Measurements from ENCODE around the gene APLF.
"Not testable (repeated sequence)": the region's sequence is repeated elsewhere in the genome, so short reads cannot be mapped to it uniquely, and the experiment has no call there.

Gene APLF

DNA sequence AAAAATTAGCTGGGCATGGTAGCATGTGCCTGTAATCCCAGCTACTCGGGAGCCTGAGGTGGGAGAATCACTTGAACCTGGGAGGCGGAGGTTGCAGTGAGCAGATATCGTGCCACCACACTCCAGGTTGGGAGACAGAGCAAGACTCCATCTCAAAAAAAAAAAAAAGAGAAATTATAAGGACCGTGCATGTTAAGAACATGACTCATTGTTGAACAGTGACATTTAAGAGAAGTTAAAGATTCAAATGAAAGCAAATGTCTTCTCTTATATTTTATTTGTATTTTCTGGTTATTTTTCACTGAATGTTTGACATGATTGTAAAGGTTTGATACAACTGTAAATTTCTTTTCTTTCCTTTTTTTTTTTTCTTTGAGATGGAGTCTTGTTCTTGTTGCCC is 69.6 kb downstream of the APLF start:
- H3K4me3 ChIP-seq (ENCODE audit: low read depth, low read length): no peak overlapping the region
- TF ChIP-seq MYC (IDR thresholded peaks at IDR 0.05; ENCODE audit: low read depth, low read length) (no peak), CTCF (IDR thresholded peaks at IDR 0.05; ENCODE audit: low read depth, low read length) (no peak), MAX (IDR thresholded peaks at IDR 0.05; ENCODE audit: low read depth, low read length) (no peak), POLR2A (IDR thresholded peaks at IDR 0.05; ENCODE audit: extremely low read depth, insufficient read length) (no peak)
- DNase-seq (ENCODE audit: low read depth): no peak

- TF ChIP-seq POLR2A (IDR thresholded peaks at IDR 0.05; ENCODE audit: extremely low read depth, insufficient read length) (no peak), CTCF (IDR thresholded peaks at IDR 0.05; ENCODE audit: low read depth, low read length) (no peak), MYC (IDR thresholded peaks at IDR 0.05; ENCODE audit: low read depth, low read length) (no peak), MAX (IDR thresholded peaks at IDR 0.05; ENCODE audit: low read depth, low read length) (no peak)
- H3K4me3 ChIP-seq (ENCODE audit: low read depth, low read length): no peak overlapping the region
- peak; percentile 78 for DNase-seq (ENCODE audit: low read depth)
These were observed 70.4 kb downstream of the APLF start for GRCh38 chr2:68537809-68538208.

GRCh38 chr2:68544811-68545210 is 77.4 kb downstream of the APLF start:
- TF ChIP-seq POLR2A (IDR thresholded peaks at IDR 0.05; ENCODE audit: extremely low read depth, insufficient read length) (no peak), CTCF (IDR thresholded peaks at IDR 0.05; ENCODE audit: low read depth, low read length) (no peak), MYC (IDR thresholded peaks at IDR 0.05; ENCODE audit: low read depth, low read length) (no peak), MAX (IDR thresholded peaks at IDR 0.05; ENCODE audit: low read depth, low read length) (no peak)
- no peak for DNase-seq (ENCODE audit: low read depth)
- no peak overlapping the region for H3K4me3 ChIP-seq (ENCODE audit: low read depth, low read length)

DNA sequence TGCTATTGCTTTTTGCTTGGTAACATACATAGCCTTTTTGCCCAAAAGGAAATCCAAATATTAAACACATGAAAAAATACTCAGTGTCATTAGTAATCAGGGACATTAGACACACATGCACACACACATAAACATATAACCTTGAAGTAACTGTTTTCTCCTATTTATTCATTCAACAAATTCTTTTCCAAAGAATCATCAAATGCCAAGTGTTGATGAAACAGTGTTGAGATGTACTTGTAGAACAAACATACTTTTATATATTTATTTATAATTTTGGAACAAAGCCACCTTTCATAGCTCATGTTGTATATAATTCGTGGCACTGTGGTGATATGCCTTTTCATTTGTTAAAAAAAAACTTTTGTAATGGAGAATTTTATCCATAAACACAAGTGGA is 81.0 kb downstream of the APLF start:
- no peak for DNase-seq (ENCODE audit: low read depth)
- no peak overlapping the region for H3K4me3 ChIP-seq (ENCODE audit: low read depth, low read length)
- TF ChIP-seq POLR2A (IDR thresholded peaks at IDR 0.05; ENCODE audit: extremely low read depth, insufficient read length) (no peak), MAX (IDR thresholded peaks at IDR 0.05; ENCODE audit: low read depth, low read length) (no peak), CTCF (IDR thresholded peaks at IDR 0.05; ENCODE audit: low read depth, low read length) (no peak), MYC (IDR thresholded peaks at IDR 0.05; ENCODE audit: low read depth, low read length) (no peak)

GRCh38 chr2:68553098-68553497 is 85.7 kb downstream of the APLF start:
- H3K4me3 ChIP-seq (ENCODE audit: low read depth, low read length): no peak overlapping the region
- TF ChIP-seq MAX (IDR thresholded peaks at IDR 0.05; ENCODE audit: low read depth, low read length) (no peak), POLR2A (IDR thresholded peaks at IDR 0.05; ENCODE audit: extremely low read depth, insufficient read length) (no peak), MYC (IDR thresholded peaks at IDR 0.05; ENCODE audit: low read depth, low read length) (no peak), CTCF (IDR thresholded peaks at IDR 0.05; ENCODE audit: low read depth, low read length) (no peak)

GRCh38 chr2:68555425-68556206 is 88.2 kb downstream of the APLF start:
- DNase-seq (ENCODE audit: low read depth); H3K4me3 ChIP-seq (ENCODE audit: low read depth, low read length): not testable (repeated sequence)

More at GRCh38 chr2:68553098-68553497, 85.7 kb downstream of the APLF start:
- no peak for DNase-seq (ENCODE audit: low read depth)
